HEK293 (cell line): ENCODE results near the gene RAC2.

Source experiments
- CTCF ChIA-PET: fragments of 350-600 bp; formaldehyde crosslinking; extraction: SDS; loops from one replicate; lab custom pipeline; 2021; ENCODE audit warnings: antibody characterized with exemption; lab: Yijun Ruan, JAX
- POLR2A ChIA-PET: fragments of 300-600 bp; formaldehyde crosslinking; extraction: SDS; loops from one replicate; lab custom pipeline; 2020; ENCODE audit warnings: antibody characterized with exemption, inconsistent platforms; lab: Yijun Ruan, JAX
- H3K27ac ChIP-seq: fragments of 200-500 bp; sonication (Bioruptor generic); 2 replicates; pipeline ENCODE4 v1.5.1; 2014; ENCODE audit warnings: low read depth, low read length, control low read depth, inconsistent platforms; ENCODE audit errors: extremely low read depth
- H3K36me3 ChIP-seq, 2 experiments: fragments of 200-500 bp in 1 of 2; sonication (Bioruptor generic) in 1 of 2; 1 replicate in 1 of 2; 2 replicates in 1 of 2; pipeline ENCODE4 v1.5.1; 2014 to 2017; ENCODE audit warnings: inconsistent platforms in 2 of 2, low read length in 2 of 2; ENCODE audit not compliant: control insufficient read depth in 2 of 2, insufficient read depth in 1 of 2
- H3K4me1 ChIP-seq: fragments of 200-500 bp; sonication (Bioruptor generic); 2 replicates; pipeline ENCODE4 v1.5.1; 2014; ENCODE audit warnings: mild to moderate bottlenecking, low read length, inconsistent platforms; ENCODE audit not compliant: control insufficient read depth, insufficient read depth
- H3K4me3 ChIP-seq: 2 replicates; pipeline ENCODE4 v1.5.1; 2011; ENCODE audit warnings: low read depth, mild to moderate bottlenecking, control low read depth, low read length, moderate library complexity
- H3K9me3 ChIP-seq: fragments of 200-500 bp; sonication (Bioruptor generic); 2 replicates; pipeline ENCODE4 v1.5.1; 2014; ENCODE audit warnings: low read depth, low read length, inconsistent platforms; ENCODE audit not compliant: control insufficient read depth, insufficient read depth
- GLIS1 ChIP-seq: fragments of 450-650 bp; formaldehyde crosslinking; IDR thresholded peaks from 2 replicates; pipeline ENCODE4 v1.5.1; 2016; ENCODE audit warnings: missing biosample characterization, missing genetic modification characterization
- GLIS2 ChIP-seq: fragments of 450-650 bp; formaldehyde crosslinking; IDR thresholded peaks from 2 replicates; pipeline ENCODE4 v1.5.1; 2016; ENCODE audit warnings: missing biosample characterization, missing genetic modification characterization
- KLF9 ChIP-seq: fragments of 450-650 bp; formaldehyde crosslinking; IDR thresholded peaks from 2 replicates; pipeline ENCODE4 v1.5.1; 2016; ENCODE audit warnings: missing biosample characterization, missing genetic modification characterization, low read depth
- PATZ1 ChIP-seq: fragments of 450-650 bp; formaldehyde crosslinking; IDR thresholded peaks from 2 replicates; pipeline ENCODE4 v1.5.1; 2016; ENCODE audit warnings: missing biosample characterization, missing genetic modification characterization
- SP2 ChIP-seq: fragments of 450-650 bp; formaldehyde crosslinking; IDR thresholded peaks from 2 replicates; pipeline ENCODE4 v1.5.1; 2016; ENCODE audit warnings: missing biosample characterization, missing genetic modification characterization
- SP7 ChIP-seq: fragments of 450-650 bp; formaldehyde crosslinking; IDR thresholded peaks from 2 replicates; pipeline ENCODE4 v1.5.1; 2016; ENCODE audit warnings: missing biosample characterization, missing genetic modification characterization
- ZBTB20 ChIP-seq: fragments of 450-650 bp; formaldehyde crosslinking; IDR thresholded peaks from 2 replicates; pipeline ENCODE4 v1.5.1; 2016; ENCODE audit warnings: missing biosample characterization, missing genetic modification characterization
- ZBTB48 ChIP-seq: fragments of 450-650 bp; formaldehyde crosslinking; IDR thresholded peaks from 2 replicates; pipeline ENCODE4 v1.5.1; 2016; ENCODE audit warnings: missing biosample characterization, missing genetic modification characterization
- ZFP3 ChIP-seq: fragments of 450-650 bp; formaldehyde crosslinking; IDR thresholded peaks from 2 replicates; pipeline ENCODE4 v1.5.1; 2016; ENCODE audit warnings: low read depth, missing biosample characterization, missing genetic modification characterization
- ZFP69B ChIP-seq: fragments of 450-650 bp; formaldehyde crosslinking; IDR thresholded peaks from 2 replicates; pipeline ENCODE4 v1.5.1; 2016; ENCODE audit warnings: missing biosample characterization, missing genetic modification characterization
- ZIC2 ChIP-seq: fragments of 450-650 bp; formaldehyde crosslinking; IDR thresholded peaks from 2 replicates; pipeline ENCODE4 v1.5.1; 2016; ENCODE audit warnings: missing biosample characterization, missing genetic modification characterization
- ZNF138 ChIP-seq: fragments of 450-650 bp; formaldehyde crosslinking; IDR thresholded peaks from 2 replicates; pipeline ENCODE4 v1.5.1; 2016; ENCODE audit warnings: missing biosample characterization, missing genetic modification characterization, borderline replicate concordance
- ZNF16 ChIP-seq: fragments of 450-650 bp; formaldehyde crosslinking; IDR thresholded peaks from 2 replicates; pipeline ENCODE4 v1.5.1; 2016; ENCODE audit warnings: low read depth, missing biosample characterization, missing genetic modification characterization
- ZNF18 ChIP-seq: fragments of 450-650 bp; formaldehyde crosslinking; IDR thresholded peaks from 2 replicates; pipeline ENCODE4 v1.5.1; 2016; ENCODE audit warnings: missing biosample characterization, missing genetic modification characterization
- ZNF335 ChIP-seq: fragments of 450-650 bp; formaldehyde crosslinking; conservative IDR thresholded peaks from 2 replicates; pipeline ENCODE4 v1.5.1; 2016; ENCODE audit warnings: missing biosample characterization, missing genetic modification characterization
- ZNF341 ChIP-seq: fragments of 450-650 bp; formaldehyde crosslinking; IDR thresholded peaks from 2 replicates; pipeline ENCODE4; 2016; ENCODE audit warnings: low read depth, missing biosample characterization, missing genetic modification characterization
- ZNF350 ChIP-seq: fragments of 450-650 bp; formaldehyde crosslinking; IDR thresholded peaks from 2 replicates; pipeline ENCODE4 v1.5.0; 2017; ENCODE audit warnings: missing biosample characterization, mild to moderate bottlenecking, missing genetic modification characterization
- ZNF426 ChIP-seq: fragments of 450-650 bp; formaldehyde crosslinking; IDR thresholded peaks from 2 replicates; pipeline ENCODE4 v1.5.1; 2017; ENCODE audit warnings: missing biosample characterization, missing genetic modification characterization, mild to moderate bottlenecking, inconsistent platforms, moderate library complexity
- ZNF473 ChIP-seq: fragments of 450-650 bp; formaldehyde crosslinking; IDR thresholded peaks from 2 replicates; pipeline ENCODE4 v1.5.1; 2017; ENCODE audit warnings: missing biosample characterization, missing genetic modification characterization
- ZNF514 ChIP-seq: fragments of 450-650 bp; formaldehyde crosslinking; IDR thresholded peaks from 2 replicates; pipeline ENCODE4 v1.5.1; 2016; ENCODE audit warnings: missing biosample characterization, missing genetic modification characterization
- ZNF529 ChIP-seq: fragments of 450-650 bp; formaldehyde crosslinking; IDR thresholded peaks from 2 replicates; pipeline ENCODE4 v1.5.1; 2017; ENCODE audit warnings: missing genetic modification characterization, missing biosample characterization; ENCODE audit not compliant: insufficient replicate concordance
- ZNF623 ChIP-seq: fragments of 450-650 bp; formaldehyde crosslinking; IDR thresholded peaks from 2 replicates; pipeline ENCODE4 v1.5.1; 2016; ENCODE audit warnings: missing biosample characterization, missing genetic modification characterization
- ZNF626 ChIP-seq: fragments of 450-650 bp; sonication (Bioruptor Pico); formaldehyde crosslinking; IDR thresholded peaks from 2 replicates; pipeline ENCODE4 v1.5.1; 2018; ENCODE audit warnings: missing biosample characterization, missing genetic modification characterization, inconsistent platforms
- ZNF660 ChIP-seq: fragments of 450-650 bp; IDR thresholded peaks from 2 replicates; pipeline ENCODE4 v1.5.1; 2018; ENCODE audit warnings: missing biosample characterization, mild to moderate bottlenecking, missing genetic modification characterization
- ZNF664 ChIP-seq: fragments of 450-650 bp; formaldehyde crosslinking; IDR thresholded peaks from 2 replicates; pipeline ENCODE4 v1.5.1; 2016; ENCODE audit warnings: missing biosample characterization, missing genetic modification characterization
- ZNF791 ChIP-seq: fragments of 450-650 bp; formaldehyde crosslinking; IDR thresholded peaks from 2 replicates; pipeline ENCODE4 v1.5.1; 2016; ENCODE audit warnings: missing biosample characterization, missing genetic modification characterization
- ZNF792 ChIP-seq: fragments of 450-650 bp; formaldehyde crosslinking; IDR thresholded peaks from 2 replicates; pipeline ENCODE4 v1.5.1; 2016; ENCODE audit warnings: missing biosample characterization, missing genetic modification characterization
- ZXDB ChIP-seq: fragments of 450-650 bp; formaldehyde crosslinking; IDR thresholded peaks from 2 replicates; pipeline ENCODE4 v1.5.1; 2016; ENCODE audit warnings: missing biosample characterization, missing genetic modification characterization
- TF ChIP-seq, protein P1 (sequence below): fragments of 450-650 bp; formaldehyde crosslinking; IDR thresholded peaks from 2 replicates; pipeline ENCODE4 v1.5.1; 2017; ENCODE audit warnings: missing biosample characterization, missing genetic modification characterization
- TF ChIP-seq, protein P2 (sequence below): fragments of 450-650 bp; formaldehyde crosslinking; IDR thresholded peaks from 2 replicates; pipeline ENCODE4 v1.5.1; 2016; ENCODE audit warnings: missing biosample characterization, missing genetic modification characterization

Gene RAC2

DNA sequence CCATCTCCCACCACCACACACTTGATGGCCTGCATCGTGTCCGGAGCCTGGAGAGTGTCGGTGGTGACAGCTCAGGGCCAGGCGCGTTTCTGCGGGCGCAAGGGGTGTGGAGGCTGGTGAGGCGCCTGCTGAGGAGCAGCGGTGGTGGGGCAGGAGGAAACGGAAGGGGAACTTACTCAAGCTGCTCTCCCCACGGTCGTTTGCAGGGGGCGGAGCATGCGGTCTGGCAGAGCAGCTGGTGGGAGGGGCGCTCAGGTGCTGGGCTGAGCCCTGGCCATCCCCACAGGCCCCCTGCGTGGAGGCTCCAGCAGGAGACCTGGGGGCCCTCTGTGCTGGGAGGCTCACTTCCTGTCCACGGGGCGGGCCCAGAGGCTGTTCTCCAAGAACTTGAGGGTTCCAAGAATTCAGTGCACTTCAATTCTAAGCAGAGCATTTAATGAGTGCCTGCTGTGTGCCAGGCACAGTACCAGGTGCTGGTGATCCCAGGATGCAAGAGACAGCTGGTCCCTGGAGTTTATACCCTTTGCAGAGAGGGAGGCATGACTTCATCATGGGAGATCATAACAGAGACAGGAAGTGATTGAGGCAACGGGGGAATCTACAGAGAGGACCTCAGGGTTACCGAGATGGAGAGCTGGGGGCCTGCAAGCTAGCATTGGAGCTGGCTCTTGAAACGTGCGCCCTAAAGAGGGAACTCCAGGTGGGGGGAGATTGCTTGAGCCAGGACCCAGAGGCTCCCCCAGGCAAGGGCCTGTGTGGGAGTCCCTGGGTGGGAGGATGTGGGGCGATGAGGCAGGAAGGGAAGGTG, at the start of gene RAC2:
Gene RAC2 (minus strand): TSS at position 156 of the 808 bp plus-strand sequence. CDS start 121 bp downstream, at position 35.
- no peak within 1 kb of the TSS for H3K4me3 ChIP-seq
- CTCF ChIA-PET: interaction anchor here (0.5 to 7.8 kb wide), 5 partner anchors 16 to 461 kb away, joined by 3 to 68 read pairs (median 3); no protein-coding TSS in a partner anchor
- TF ChIP-seq ZNF626 (tag by site-specific recombination): no peak
- TF ChIP-seq, protein P1, sequence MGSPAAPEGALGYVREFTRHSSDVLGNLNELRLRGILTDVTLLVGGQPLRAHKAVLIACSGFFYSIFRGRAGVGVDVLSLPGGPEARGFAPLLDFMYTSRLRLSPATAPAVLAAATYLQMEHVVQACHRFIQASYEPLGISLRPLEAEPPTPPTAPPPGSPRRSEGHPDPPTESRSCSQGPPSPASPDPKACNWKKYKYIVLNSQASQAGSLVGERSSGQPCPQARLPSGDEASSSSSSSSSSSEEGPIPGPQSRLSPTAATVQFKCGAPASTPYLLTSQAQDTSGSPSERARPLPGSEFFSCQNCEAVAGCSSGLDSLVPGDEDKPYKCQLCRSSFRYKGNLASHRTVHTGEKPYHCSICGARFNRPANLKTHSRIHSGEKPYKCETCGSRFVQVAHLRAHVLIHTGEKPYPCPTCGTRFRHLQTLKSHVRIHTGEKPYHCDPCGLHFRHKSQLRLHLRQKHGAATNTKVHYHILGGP (tag by site-specific recombination): no peak
- no peak for TF ChIP-seq ZNF350 (tag by site-specific recombination)
- TF ChIP-seq ZBTB48: 0 out of 2 replicates have a peak, but pooled peaks have one; percentile 35
- peak; percentile 88 for TF ChIP-seq ZIC2 (tag by site-specific recombination)
- TF ChIP-seq ZNF426 (tag by site-specific recombination): no peak
- TF ChIP-seq GLIS2 (tag by site-specific recombination): peak; percentile 61
- TF ChIP-seq PATZ1 (tag by site-specific recombination): peak; percentile 43
- TF ChIP-seq SP7 (tag by site-specific recombination): 0 out of 2 replicates have a peak, but pooled peaks have one; percentile 31
- TF ChIP-seq GLIS1 (tag by site-specific recombination): peak; percentile 97
- TF ChIP-seq ZXDB (tag by site-specific recombination): 0 out of 2 replicates have a peak, but pooled peaks have one; percentile 31
- TF ChIP-seq ZFP69B (tag by site-specific recombination): 0 out of 2 replicates have a peak, but pooled peaks have one; percentile 9
- TF ChIP-seq KLF9 (tag by site-specific recombination): peak; percentile 19; the same call in 1 of the 2 replicates
- peak; percentile 48; the same call in 1 of the 2 replicates for TF ChIP-seq ZNF335
- peak; percentile 62 for TF ChIP-seq SP2 (tag by site-specific recombination)
- no peak for TF ChIP-seq ZBTB20
- peak; percentile 90 for TF ChIP-seq ZNF341
- TF ChIP-seq ZNF792 (tag by site-specific recombination): 0 out of 2 replicates have a peak, but pooled peaks have one; percentile 73
- no peak for TF ChIP-seq ZNF660 (tag by site-specific recombination)

GRCh38 chr22:37293172-37293571, 49.1 kb upstream of the RAC2 start:
- CTCF ChIA-PET: no interaction called here
- Histone ChIP-seq H3K4me3 (no peak overlapping the region), H3K4me1 (no peaks in the 10 kb centered on the region), H3K36me3 (no peaks in the 10 kb centered on the region), H3K27ac (no peak overlapping the region), H3K9me3 (no peaks in the 10 kb centered on the region)
- POLR2A ChIA-PET: no interaction called here
- peak; percentile 42; the same call in 1 of the 2 replicates for TF ChIP-seq ZNF623
- no peak for TF ChIP-seq ZFP3 (tag by site-specific recombination)
- no peak for TF ChIP-seq ZNF529 (tag by site-specific recombination)
- no peak for TF ChIP-seq ZNF791
- TF ChIP-seq ZNF514 (tag by site-specific recombination): no peak
- TF ChIP-seq ZNF18 (tag by site-specific recombination): no peak
- TF ChIP-seq ZNF473 (tag by site-specific recombination): no peak
- TF ChIP-seq, protein P2, sequence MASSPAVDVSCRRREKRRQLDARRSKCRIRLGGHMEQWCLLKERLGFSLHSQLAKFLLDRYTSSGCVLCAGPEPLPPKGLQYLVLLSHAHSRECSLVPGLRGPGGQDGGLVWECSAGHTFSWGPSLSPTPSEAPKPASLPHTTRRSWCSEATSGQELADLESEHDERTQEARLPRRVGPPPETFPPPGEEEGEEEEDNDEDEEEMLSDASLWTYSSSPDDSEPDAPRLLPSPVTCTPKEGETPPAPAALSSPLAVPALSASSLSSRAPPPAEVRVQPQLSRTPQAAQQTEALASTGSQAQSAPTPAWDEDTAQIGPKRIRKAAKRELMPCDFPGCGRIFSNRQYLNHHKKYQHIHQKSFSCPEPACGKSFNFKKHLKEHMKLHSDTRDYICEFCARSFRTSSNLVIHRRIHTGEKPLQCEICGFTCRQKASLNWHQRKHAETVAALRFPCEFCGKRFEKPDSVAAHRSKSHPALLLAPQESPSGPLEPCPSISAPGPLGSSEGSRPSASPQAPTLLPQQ (tag by site-specific recombination): no peak
- TF ChIP-seq ZNF138 (tag by site-specific recombination): no peak
- peak; percentile 98 for TF ChIP-seq ZNF664 (tag by site-specific recombination)
- no peak for TF ChIP-seq ZNF16 (tag by site-specific recombination)

More for the DNA sequence above, at the start of gene RAC2:
- Histone ChIP-seq H3K36me3 (no peaks in the 10 kb centered on the region), H3K9me3 (no peaks in the 10 kb centered on the region), H3K27ac (no peak within 1 kb of the TSS), H3K4me1 (no peaks in the 10 kb centered on the region)
- POLR2A ChIA-PET: no interaction called here
